WTC11 (cell line): ENCODE measurements around the gene LAMB4. TPM values are rescaled to one million over a fixed set of nuclear protein-coding genes. Genes with fewer than 3 reads are reported as not detected.

Experiments
- ATAC-seq: fragments of 200-7000 bp; cut with Tn5 transposase; 2 replicates; pipeline ENCODE4 v1.10.0; 2021; ENCODE audit warnings: mild to moderate bottlenecking, moderate library complexity
- CTCF ChIA-PET: fragments of 300-600 bp; sonication (Branson Sonifier 250); formaldehyde crosslinking; loops from one replicate; lab custom pipeline; 2021; ENCODE audit warnings: antibody characterized with exemption; lab: Charles Lee
- POLR2A ChIA-PET: fragments of 350-600 bp; sonication (Branson Sonifier 250); formaldehyde crosslinking; loops from one replicate; lab custom pipeline; 2021; ENCODE audit warnings: antibody characterized with exemption; lab: Charles Lee
- DNase-seq: peaks from one replicate; pipeline ENCODE4 v3.0.0; 2021; ENCODE audit warnings: low spot score
- H3K27ac Mint-ChIP-seq: 2 replicates; pipeline ENCODE4 v1.8.0; 2021; ENCODE audit warnings: mixed read lengths
- H3K27me3 Mint-ChIP-seq: 2 replicates; pipeline ENCODE4 v1.8.0; 2021; ENCODE audit warnings: low read depth, mild to moderate bottlenecking, moderate library complexity, mixed read lengths
- H3K36me3 Mint-ChIP-seq: 2 replicates; pipeline ENCODE4 v1.8.0; 2021; ENCODE audit warnings: mixed read lengths
- H3K4me1 Mint-ChIP-seq: 2 replicates; pipeline ENCODE4 v1.8.0; 2022; ENCODE audit warnings: mixed read lengths
- H3K4me3 Mint-ChIP-seq: 2 replicates; pipeline ENCODE4 v1.8.0; 2021; ENCODE audit warnings: mild to moderate bottlenecking, moderate library complexity, mixed read lengths
- H3K9me3 Mint-ChIP-seq: 2 replicates; pipeline ENCODE4 v1.8.0; 2021; ENCODE audit warnings: mixed read lengths
- ATF1 ChIP-seq: sonication (generic); formaldehyde crosslinking; IDR thresholded peaks from 2 replicates; pipeline ENCODE4 v1.8.1; 2023; ENCODE audit warnings: mild to moderate bottlenecking, moderate library complexity, missing genetic modification reagents
- E2F4 ChIP-seq: sonication (generic); formaldehyde crosslinking; IDR thresholded peaks from 2 replicates; pipeline ENCODE4 v1.8.1; 2022; ENCODE audit warnings: low read depth, mild to moderate bottlenecking, moderate library complexity, missing genetic modification reagents, borderline replicate concordance
- NFYB ChIP-seq: sonication (generic); formaldehyde crosslinking; conservative IDR thresholded peaks from 2 replicates; pipeline ENCODE4 v1.8.0; 2022; ENCODE audit warnings: low read depth, missing genetic modification reagents
- ZNF396 ChIP-seq: fragments of 250-450 bp; sonication (Bioruptor Pico); IDR thresholded peaks from 2 replicates; pipeline ENCODE4 v1.8.0; 2021; ENCODE audit warnings: mild to moderate bottlenecking, moderate library complexity, borderline replicate concordance
- ZNF423 ChIP-seq: fragments of 250-450 bp; sonication (Bioruptor Pico); IDR thresholded peaks from 2 replicates; pipeline ENCODE4 v2.1.2; 2022; ENCODE audit warnings: mild to moderate bottlenecking, moderate library complexity
- ZNF532 ChIP-seq: fragments of 250-450 bp; sonication (Bioruptor Pico); IDR thresholded peaks from 2 replicates; pipeline ENCODE4 v1.9.0; 2021; ENCODE audit warnings: mild to moderate bottlenecking, borderline replicate concordance
- total RNA-seq: library from RNA; stranded (reverse); gene quantifications from 3 replicates; pipeline ENCODE4 v1.2.3, GENCODE V29; 2021
- TF ChIP-seq, protein P1 (sequence below): sonication (generic); formaldehyde crosslinking; IDR thresholded peaks from 2 replicates; pipeline ENCODE4 v1.8.1; 2022; ENCODE audit warnings: mild to moderate bottlenecking, missing genetic modification reagents, moderate library complexity, borderline replicate concordance
- TF ChIP-seq, protein P2 (sequence below): sonication (generic); formaldehyde crosslinking; IDR thresholded peaks from 2 replicates; pipeline ENCODE4 v1.8.0; 2022; ENCODE audit warnings: missing genetic modification reagents

Gene LAMB4
- total RNA-seq, 1 experiment from 2014 or later, result not detected

DNA sequence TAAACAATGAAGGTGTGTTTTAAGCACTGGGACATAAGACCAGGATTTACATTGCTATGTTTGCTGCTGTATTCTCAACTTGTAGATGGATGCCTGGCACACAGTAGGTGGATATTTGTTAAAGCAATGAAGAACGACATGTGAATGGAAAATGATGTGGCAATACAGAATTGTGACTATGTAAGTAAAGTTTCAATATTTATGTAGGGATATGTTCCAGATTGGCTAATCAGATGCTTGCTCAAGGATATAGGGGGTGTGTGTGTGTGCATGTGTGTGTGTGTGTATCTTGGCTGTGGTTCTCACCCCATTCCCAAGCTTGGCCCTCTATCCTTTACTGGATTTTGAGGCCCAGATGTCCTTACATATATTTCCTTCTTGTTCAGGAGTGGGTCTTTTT, 84.5 kb downstream of the LAMB4 start (continued):
- no peak for TF ChIP-seq E2F4 (CRISPR knock-in tag)

DNA sequence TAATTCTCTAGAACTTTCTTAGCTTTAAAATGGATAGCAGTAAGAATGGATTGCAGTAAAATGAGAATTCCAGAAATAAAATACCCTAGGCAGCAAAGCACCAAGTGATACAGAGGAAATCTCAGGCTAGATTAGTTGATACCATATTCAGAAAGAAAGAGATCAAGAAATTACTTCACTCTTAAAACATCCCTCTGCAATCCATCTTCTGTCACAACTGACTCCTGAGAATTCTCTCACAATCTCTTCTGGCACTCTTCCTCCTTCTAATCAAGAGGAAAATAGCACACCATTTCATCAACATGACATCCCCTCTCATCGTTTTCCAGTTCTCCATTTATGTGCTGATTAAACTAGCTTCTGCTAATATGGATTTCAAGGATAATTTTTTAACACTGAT, 85.0 kb downstream of the LAMB4 start:
- CTCF ChIA-PET, result interaction anchor here (1.0 kb wide), 1 partner anchor 12 kb away, joined by 3 read pairs; no protein-coding TSS in a partner anchor
- no peak for ATAC-seq

More for the DNA sequence above, 85.0 kb downstream of the LAMB4 start:
- Mint-ChIP-seq H3K27me3 (no peaks in the 10 kb centered on the region), H3K36me3 (no peaks in the 10 kb centered on the region), H3K4me1 (no peaks in the 10 kb centered on the region), H3K27ac (no peak overlapping the region), H3K4me3 (no peak overlapping the region), H3K9me3 (no peaks in the 10 kb centered on the region)
- TF ChIP-seq ATF1 (CRISPR knock-in tag) (no peak), ZNF532 (CRISPR knock-in tag) (no peak), ZNF396 (CRISPR knock-in tag) (no peak), NFYB (CRISPR knock-in tag) (no peak), ZNF423 (no peak)
- TF ChIP-seq, protein P1, sequence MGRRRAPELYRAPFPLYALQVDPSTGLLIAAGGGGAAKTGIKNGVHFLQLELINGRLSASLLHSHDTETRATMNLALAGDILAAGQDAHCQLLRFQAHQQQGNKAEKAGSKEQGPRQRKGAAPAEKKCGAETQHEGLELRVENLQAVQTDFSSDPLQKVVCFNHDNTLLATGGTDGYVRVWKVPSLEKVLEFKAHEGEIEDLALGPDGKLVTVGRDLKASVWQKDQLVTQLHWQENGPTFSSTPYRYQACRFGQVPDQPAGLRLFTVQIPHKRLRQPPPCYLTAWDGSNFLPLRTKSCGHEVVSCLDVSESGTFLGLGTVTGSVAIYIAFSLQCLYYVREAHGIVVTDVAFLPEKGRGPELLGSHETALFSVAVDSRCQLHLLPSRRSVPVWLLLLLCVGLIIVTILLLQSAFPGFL, result no peak
- TF ChIP-seq, protein P2, sequence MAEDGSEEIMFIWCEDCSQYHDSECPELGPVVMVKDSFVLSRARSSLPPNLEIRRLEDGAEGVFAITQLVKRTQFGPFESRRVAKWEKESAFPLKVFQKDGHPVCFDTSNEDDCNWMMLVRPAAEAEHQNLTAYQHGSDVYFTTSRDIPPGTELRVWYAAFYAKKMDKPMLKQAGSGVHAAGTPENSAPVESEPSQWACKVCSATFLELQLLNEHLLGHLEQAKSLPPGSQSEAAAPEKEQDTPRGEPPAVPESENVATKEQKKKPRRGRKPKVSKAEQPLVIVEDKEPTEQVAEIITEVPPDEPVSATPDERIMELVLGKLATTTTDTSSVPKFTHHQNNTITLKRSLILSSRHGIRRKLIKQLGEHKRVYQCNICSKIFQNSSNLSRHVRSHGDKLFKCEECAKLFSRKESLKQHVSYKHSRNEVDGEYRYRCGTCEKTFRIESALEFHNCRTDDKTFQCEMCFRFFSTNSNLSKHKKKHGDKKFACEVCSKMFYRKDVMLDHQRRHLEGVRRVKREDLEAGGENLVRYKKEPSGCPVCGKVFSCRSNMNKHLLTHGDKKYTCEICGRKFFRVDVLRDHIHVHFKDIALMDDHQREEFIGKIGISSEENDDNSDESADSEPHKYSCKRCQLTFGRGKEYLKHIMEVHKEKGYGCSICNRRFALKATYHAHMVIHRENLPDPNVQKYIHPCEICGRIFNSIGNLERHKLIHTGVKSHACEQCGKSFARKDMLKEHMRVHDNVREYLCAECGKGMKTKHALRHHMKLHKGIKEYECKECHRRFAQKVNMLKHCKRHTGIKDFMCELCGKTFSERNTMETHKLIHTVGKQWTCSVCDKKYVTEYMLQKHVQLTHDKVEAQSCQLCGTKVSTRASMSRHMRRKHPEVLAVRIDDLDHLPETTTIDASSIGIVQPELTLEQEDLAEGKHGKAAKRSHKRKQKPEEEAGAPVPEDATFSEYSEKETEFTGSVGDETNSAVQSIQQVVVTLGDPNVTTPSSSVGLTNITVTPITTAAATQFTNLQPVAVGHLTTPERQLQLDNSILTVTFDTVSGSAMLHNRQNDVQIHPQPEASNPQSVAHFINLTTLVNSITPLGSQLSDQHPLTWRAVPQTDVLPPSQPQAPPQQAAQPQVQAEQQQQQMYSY (CRISPR knock-in tag), result no peak
- DNase-seq, result no peak
- POLR2A ChIA-PET, result interaction anchor here (0.7 kb wide), 1 partner anchor 41 kb away, joined by 4 read pairs; no protein-coding TSS in a partner anchor
